CD8-positive, alpha-beta memory T cell (primary cell): ENCODE data around the gene TMPRSS13. TPM values are rescaled to one million over a fixed set of nuclear protein-coding genes. Genes with fewer than 3 reads are reported as not detected.

Experiments used
- CTCF ChIA-PET: fragments of 350-600 bp; sonication (Branson Sonifier 250); formaldehyde crosslinking; loops from one replicate; lab custom pipeline; 2021; ENCODE audit warnings: antibody characterized with exemption; lab: Charles Lee
- POLR2A ChIA-PET: fragments of 350-600 bp; sonication (Branson Sonifier 250); formaldehyde crosslinking; loops from one replicate; lab custom pipeline; 2021; ENCODE audit warnings: antibody characterized with exemption; lab: Charles Lee
- DNase-seq, 5 donors: peaks; one replicate each; pipeline versions ENCODE4 v3.0.0 to v3.0.0-alpha.2; 2020 to 2022; ENCODE audit warnings: mixed read lengths in 1 of 5
- H3K27ac ChIP-seq: one replicate; pipeline ENCODE4 v1.7.0; 2013; ENCODE audit warnings: low read depth, mild to moderate bottlenecking, low read length, moderate library complexity
- H3K27me3 ChIP-seq: 2 replicates; pipeline ENCODE4 v1.7.0; 2013; ENCODE audit warnings: low read length, mild to moderate bottlenecking; ENCODE audit not compliant: insufficient read depth, poor library complexity, severe bottlenecking
- H3K36me3 ChIP-seq: 2 replicates; pipeline ENCODE4 v1.7.0; 2013; ENCODE audit warnings: mild to moderate bottlenecking, low read length, moderate library complexity; ENCODE audit not compliant: insufficient read depth
- H3K4me1 ChIP-seq: 2 replicates; pipeline ENCODE4 v1.7.0; 2013; ENCODE audit warnings: mild to moderate bottlenecking, low read length, moderate library complexity; ENCODE audit not compliant: insufficient read depth
- H3K4me3 ChIP-seq: 2 replicates; pipeline ENCODE4 v1.7.0; 2013; ENCODE audit warnings: mild to moderate bottlenecking, low read length
- H3K9me3 ChIP-seq: 2 replicates; pipeline ENCODE4 v1.7.0; 2013; ENCODE audit warnings: mild to moderate bottlenecking, low read length
- H3K27ac Mint-ChIP-seq, 8 donors: one replicate each; pipeline ENCODE4 v1.8.0; 2020 to 2021; ENCODE audit warnings: mixed read lengths in 8 of 8, mild to moderate bottlenecking in 6 of 8, inconsistent platforms in 3 of 8, moderate library complexity in 3 of 8
- H3K27me3 Mint-ChIP-seq, 2 donors: one replicate each; pipeline ENCODE4 v1.8.0; 2020 to 2021; ENCODE audit warnings: mixed read lengths in 2 of 2, mild to moderate bottlenecking in 1 of 2, moderate library complexity in 1 of 2
- H3K36me3 Mint-ChIP-seq, 3 donors: one replicate each; pipeline ENCODE4 v1.8.0; 2020 to 2021; ENCODE audit warnings: mixed read lengths in 3 of 3, inconsistent platforms in 1 of 3, mild to moderate bottlenecking in 1 of 3
- H3K4me1 Mint-ChIP-seq, 3 donors: one replicate each; pipeline ENCODE4 v1.8.0; 2020 to 2021; ENCODE audit warnings: mixed read lengths in 3 of 3, inconsistent platforms in 1 of 3, mild to moderate bottlenecking in 1 of 3
- H3K4me3 Mint-ChIP-seq, 7 donors: one replicate each; pipeline ENCODE4 v1.8.0; 2020 to 2021; ENCODE audit warnings: mixed read lengths in 7 of 7, mild to moderate bottlenecking in 6 of 7, moderate library complexity in 4 of 7, inconsistent platforms in 2 of 7
- H3K9me3 Mint-ChIP-seq, 5 donors: one replicate each; pipeline ENCODE4 v1.8.0; 2020 to 2022; ENCODE audit warnings: mixed read lengths in 5 of 5, mild to moderate bottlenecking in 3 of 5, moderate library complexity in 2 of 5, inconsistent platforms in 1 of 5
- polyA plus RNA-seq: library from polyadenylated mRNA; unstranded; fragments of 300-500 nt; fragmentation: Illumina TruSeq; gene quantifications from one replicate; pipeline ENCODE4 v1.2.3, GENCODE V29; 2021
- total RNA-seq, 2 experiments: library from RNA; stranded (reverse); gene quantifications; one replicate each; pipeline ENCODE4 v1.2.3, GENCODE V29; 2021

The TMPRSS13 gene
- total and polyA plus RNA-seq, 3 experiments from 2014 or later = 1.4 to 1.5 (median 1.5) TPM

DNA sequence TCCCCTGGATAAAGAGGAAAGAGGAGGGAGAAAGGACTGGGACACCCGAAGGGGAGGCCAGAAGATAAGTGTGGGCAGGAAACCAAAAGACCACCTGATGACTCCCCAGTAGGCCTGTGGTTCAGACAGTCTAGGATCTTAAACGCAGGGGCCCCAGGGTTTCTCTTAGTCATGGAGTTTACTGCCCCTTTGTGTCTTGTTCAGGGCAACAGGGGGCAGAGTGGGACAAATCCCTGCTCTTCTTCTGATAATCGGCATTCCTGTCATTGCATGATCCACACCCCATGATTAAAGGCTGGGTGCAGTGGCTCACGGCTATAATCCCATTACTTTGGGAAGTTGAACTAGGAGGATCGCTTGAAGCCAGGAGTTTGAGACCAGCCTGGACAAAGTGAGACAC is 4.7 kb upstream of the TMPRSS13 start:
- Mint-ChIP-seq H3K27ac (peak overlapping the region in 1 of 8 donors; percentile 11), H3K27me3 (peaks cover 0 to 2% of the 10 kb centered on the region in 2 donors), H3K9me3 (no peaks in the 10 kb centered on the region), H3K36me3 (peaks cover 0 to 2% (median 0%) of the 10 kb centered on the region in 3 donors), H3K4me3 (no peak overlapping the region), H3K4me1 (peaks cover 40 to 51% (median 47%) of the 10 kb centered on the region in 3 donors)
- H3K27ac ChIP-seq = no peak overlapping the region
- no peaks in the 10 kb centered on the region for H3K36me3 ChIP-seq
- no peaks in the 10 kb centered on the region for H3K9me3 ChIP-seq
- H3K27me3 ChIP-seq = no peaks in the 10 kb centered on the region
- POLR2A ChIA-PET = no interaction called here
- H3K4me3 ChIP-seq = no peak overlapping the region
- CTCF ChIA-PET = interaction anchor here (1.0 to 5.2 kb wide), 2 partner anchors 10 to 13 kb away, joined by 3 to 26 read pairs; no protein-coding TSS in a partner anchor
- peaks cover 35% of the 10 kb centered on the region for H3K4me1 ChIP-seq
- DNase-seq = no peak

GRCh38 chr11:117933475-117933874 is 4.3 kb upstream of the TMPRSS13 start:
- no peak overlapping the region for H3K4me3 Mint-ChIP-seq
- H3K36me3 Mint-ChIP-seq = peaks cover 0 to 2% (median 0%) of the 10 kb centered on the region in 3 donors
- H3K36me3 ChIP-seq = no peaks in the 10 kb centered on the region
- no peaks in the 10 kb centered on the region for H3K9me3 Mint-ChIP-seq
- CTCF ChIA-PET = interaction anchor here (1.0 to 3.4 kb wide), 3 partner anchors 10 to 71 kb away, joined by 3 to 32 read pairs (median 3); no protein-coding TSS in a partner anchor
- no peaks in the 10 kb centered on the region for H3K27me3 ChIP-seq
- H3K27me3 Mint-ChIP-seq = peaks cover 0 to 2% of the 10 kb centered on the region in 2 donors
- POLR2A ChIA-PET = no interaction called here
- no peak for DNase-seq
- no peak overlapping the region for H3K27ac ChIP-seq
- H3K4me1 Mint-ChIP-seq = peaks cover 44 to 56% (median 52%) of the 10 kb centered on the region in 3 donors
- H3K9me3 ChIP-seq = no peaks in the 10 kb centered on the region
- H3K4me1 ChIP-seq = peaks cover 39% of the 10 kb centered on the region
- H3K4me3 ChIP-seq = no peak overlapping the region
- H3K27ac Mint-ChIP-seq = peak overlapping the region in 2 of 8 donors; percentile 11 to 32

GRCh38 chr11:117932947-117933346 is 3.7 kb upstream of the TMPRSS13 start:
- no peak for DNase-seq
- peak overlapping the region in 3 of 8 donors; percentile 28 to 67 (median 29) for H3K27ac Mint-ChIP-seq
- CTCF ChIA-PET = interaction anchor here (1.4 to 3.4 kb wide), 2 partner anchors 14 to 70 kb away, joined by 3 to 32 read pairs; no protein-coding TSS in a partner anchor

DNA sequence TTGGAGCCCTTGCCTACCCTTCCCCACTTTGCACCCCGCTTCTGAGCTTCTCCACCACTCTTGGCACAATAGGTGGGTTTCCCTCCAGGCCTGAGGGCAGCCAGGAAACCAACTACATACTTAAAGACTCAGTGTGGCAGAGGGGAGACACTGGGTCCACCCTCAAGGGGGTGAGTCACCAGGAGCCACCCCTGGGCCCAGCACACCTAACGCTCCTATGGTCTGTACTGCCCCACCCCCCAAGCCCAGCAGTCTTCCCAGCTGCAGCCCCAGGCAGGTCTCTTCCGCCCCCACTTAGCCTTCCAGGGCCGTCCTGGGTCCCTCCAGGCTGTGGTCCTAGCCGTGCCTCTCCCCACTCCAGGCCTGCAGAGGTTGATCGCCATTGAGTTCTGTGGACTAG is 3.2 kb upstream of the TMPRSS13 start:
- Mint-ChIP-seq H3K36me3 (peaks cover 0 to 2% (median 0%) of the 10 kb centered on the region in 3 donors), H3K27ac (peak overlapping the region in 6 of 8 donors; percentile 56 to 82 (median 68)), H3K9me3 (no peaks in the 10 kb centered on the region), H3K4me3 (peak overlapping the region in 3 of 7 donors; percentile 32 to 62 (median 60)), H3K4me1 (peaks cover 50 to 62% (median 58%) of the 10 kb centered on the region in 3 donors), H3K27me3 (peaks cover 0 to 2% of the 10 kb centered on the region in 2 donors)
- H3K9me3 ChIP-seq = no peaks in the 10 kb centered on the region
- no peak overlapping the region for H3K27ac ChIP-seq
- no peaks in the 10 kb centered on the region for H3K36me3 ChIP-seq
- no peak overlapping the region for H3K4me3 ChIP-seq
- no peaks in the 10 kb centered on the region for H3K27me3 ChIP-seq
- DNase-seq = no peak
- H3K4me1 ChIP-seq = peaks cover 44% of the 10 kb centered on the region
- ChIA-PET POLR2A (interaction anchor here (2.4 kb wide), 1 partner anchor 54 kb away, joined by 7 read pairs; the partner anchor contains the start of gene IL10RA), CTCF (interaction anchor here (0.7 to 3.4 kb wide), 4 partner anchors 14 to 116 kb away, joined by 3 to 32 read pairs (median 4); no protein-coding TSS in a partner anchor)

More at GRCh38 chr11:117932947-117933346, 3.7 kb upstream of the TMPRSS13 start:
- no peak overlapping the region for H3K4me3 ChIP-seq
- Mint-ChIP-seq H3K36me3 (peaks cover 0 to 2% (median 0%) of the 10 kb centered on the region in 3 donors), H3K9me3 (no peaks in the 10 kb centered on the region), H3K27me3 (peaks cover 0 to 2% of the 10 kb centered on the region in 2 donors), H3K4me3 (no peak overlapping the region), H3K4me1 (peaks cover 50 to 61% (median 57%) of the 10 kb centered on the region in 3 donors)
- POLR2A ChIA-PET = no interaction called here
- H3K27me3 ChIP-seq = no peaks in the 10 kb centered on the region
- no peak overlapping the region for H3K27ac ChIP-seq
- H3K36me3 ChIP-seq = no peaks in the 10 kb centered on the region
- no peaks in the 10 kb centered on the region for H3K9me3 ChIP-seq
- peaks cover 44% of the 10 kb centered on the region for H3K4me1 ChIP-seq

GRCh38 chr11:117931971-117932370 is 2.8 kb upstream of the TMPRSS13 start:
- peaks cover 44% of the 10 kb centered on the region for H3K4me1 ChIP-seq
- H3K27ac ChIP-seq = no peak overlapping the region
- peak in 4 of 5 donors; percentile 20 to 65 (median 30) for DNase-seq
- no peak overlapping the region for H3K4me3 ChIP-seq
- ChIA-PET CTCF (interaction anchor here (0.7 to 3.4 kb wide), 4 partner anchors 15 to 121 kb away, joined by 3 to 32 read pairs (median 6); no protein-coding TSS in a partner anchor), POLR2A (interaction anchor here (2.4 kb wide), 1 partner anchor 54 kb away, joined by 7 read pairs; the partner anchor contains the start of gene IL10RA)
- H3K27ac Mint-ChIP-seq = peak overlapping the region in 6 of 8 donors; percentile 57 to 89 (median 75)
- peaks cover 50 to 62% (median 58%) of the 10 kb centered on the region in 3 donors for H3K4me1 Mint-ChIP-seq
- no peaks in the 10 kb centered on the region for H3K9me3 Mint-ChIP-seq
- no peaks in the 10 kb centered on the region for H3K9me3 ChIP-seq
- no peaks in the 10 kb centered on the region for H3K27me3 ChIP-seq
- no peaks in the 10 kb centered on the region for H3K36me3 ChIP-seq
- H3K36me3 Mint-ChIP-seq = peaks cover 0 to 2% (median 0%) of the 10 kb centered on the region in 3 donors
- peak overlapping the region in 5 of 7 donors; percentile 32 to 80 (median 60) for H3K4me3 Mint-ChIP-seq
- peaks cover 0 to 2% of the 10 kb centered on the region in 2 donors for H3K27me3 Mint-ChIP-seq

DNA sequence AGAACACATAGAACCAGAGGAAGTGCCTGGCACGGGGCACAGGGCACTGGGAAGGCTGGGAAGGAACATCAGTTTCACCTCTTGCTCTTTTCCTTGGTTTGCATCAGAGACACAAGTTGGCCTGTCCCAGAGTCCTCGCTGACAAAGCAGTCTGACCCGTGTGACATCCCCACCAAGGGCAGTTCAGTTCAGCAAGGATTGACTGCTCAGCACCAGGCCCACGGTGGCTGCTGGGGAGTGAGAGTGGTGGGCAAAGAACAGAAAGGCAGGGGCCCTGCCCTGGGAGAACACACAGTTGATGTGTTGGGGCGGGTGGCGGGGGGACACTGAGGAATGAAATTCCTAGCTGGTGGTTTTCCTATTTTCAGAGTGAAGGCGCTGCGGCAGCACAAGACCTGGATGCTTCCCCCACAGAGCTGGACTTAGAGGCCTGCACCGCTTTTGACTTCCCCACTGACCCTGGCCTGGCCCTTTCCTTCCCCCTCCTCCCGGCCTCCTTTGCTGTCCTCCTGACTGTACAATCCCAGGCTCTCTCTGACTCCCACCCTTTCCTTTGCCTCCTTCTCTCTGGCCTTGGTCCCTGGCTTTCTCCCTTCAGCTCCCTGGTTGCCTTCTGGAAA is 2.2 kb upstream of the TMPRSS13 start:
- POLR2A ChIA-PET = interaction anchor here (2.4 kb wide), 1 partner anchor 55 kb away, joined by 7 read pairs; the partner anchor contains the start of gene IL10RA
- H3K9me3 Mint-ChIP-seq = no peaks in the 10 kb centered on the region
- no peaks in the 10 kb centered on the region for H3K36me3 ChIP-seq

GRCh38 chr11:117930668-117931330 is 1.6 kb upstream of the TMPRSS13 start:
- no peaks in the 10 kb centered on the region for H3K36me3 Mint-ChIP-seq
- peaks cover 50 to 62% (median 58%) of the 10 kb centered on the region in 3 donors for H3K4me1 Mint-ChIP-seq
- H3K4me3 Mint-ChIP-seq = peak overlapping the region in 6 of 7 donors; percentile 49 to 78 (median 70)
- peak in 2 of 5 donors; percentile 39 to 46 for DNase-seq
- Histone ChIP-seq H3K9me3 (no peaks in the 10 kb centered on the region), H3K27ac (no peak overlapping the region), H3K36me3 (no peaks in the 10 kb centered on the region), H3K27me3 (no peaks in the 10 kb centered on the region), H3K4me3 (peak overlapping the region; percentile 13), H3K4me1 (peaks cover 44% of the 10 kb centered on the region)
- no peaks in the 10 kb centered on the region for H3K9me3 Mint-ChIP-seq
- peaks cover 0 to 2% of the 10 kb centered on the region in 2 donors for H3K27me3 Mint-ChIP-seq
- ChIA-PET POLR2A (interaction anchor here (2.4 kb wide), 1 partner anchor 56 kb away, joined by 7 read pairs; the partner anchor contains the start of gene IL10RA), CTCF (interaction anchor here (1.0 to 3.4 kb wide), 6 partner anchors 16 to 241 kb away, joined by 3 to 32 read pairs (median 5); no protein-coding TSS in a partner anchor)
- H3K27ac Mint-ChIP-seq = peak overlapping the region; percentile 46 to 93 (median 76)

More for the DNA sequence above, 2.2 kb upstream of the TMPRSS13 start:
- Mint-ChIP-seq H3K4me3 (peak overlapping the region in 5 of 7 donors; percentile 32 to 80 (median 60)), H3K27ac (peak overlapping the region; percentile 35 to 93 (median 89)), H3K27me3 (peaks cover 0 to 2% of the 10 kb centered on the region in 2 donors), H3K4me1 (peaks cover 50 to 62% (median 58%) of the 10 kb centered on the region in 3 donors), H3K36me3 (peaks cover 0 to 2% (median 0%) of the 10 kb centered on the region in 3 donors)
- Histone ChIP-seq H3K9me3 (no peaks in the 10 kb centered on the region), H3K4me3 (no peak overlapping the region), H3K27ac (no peak overlapping the region), H3K27me3 (no peaks in the 10 kb centered on the region), H3K4me1 (peaks cover 44% of the 10 kb centered on the region)
- DNase-seq = no peak
- CTCF ChIA-PET = interaction anchor here (0.7 to 3.4 kb wide), 6 partner anchors 15 to 122 kb away, joined by 3 to 32 read pairs (median 4); no protein-coding TSS in a partner anchor
